ELR (cell line): Measurements from ENCODE around the gene RNF123.

Experiments used
- DNase-seq: peaks from one replicate; pipeline ENCODE4 v3.0.0-alpha.2; 2015; ENCODE audit warnings: low read depth

RNF123 gene

DNA sequence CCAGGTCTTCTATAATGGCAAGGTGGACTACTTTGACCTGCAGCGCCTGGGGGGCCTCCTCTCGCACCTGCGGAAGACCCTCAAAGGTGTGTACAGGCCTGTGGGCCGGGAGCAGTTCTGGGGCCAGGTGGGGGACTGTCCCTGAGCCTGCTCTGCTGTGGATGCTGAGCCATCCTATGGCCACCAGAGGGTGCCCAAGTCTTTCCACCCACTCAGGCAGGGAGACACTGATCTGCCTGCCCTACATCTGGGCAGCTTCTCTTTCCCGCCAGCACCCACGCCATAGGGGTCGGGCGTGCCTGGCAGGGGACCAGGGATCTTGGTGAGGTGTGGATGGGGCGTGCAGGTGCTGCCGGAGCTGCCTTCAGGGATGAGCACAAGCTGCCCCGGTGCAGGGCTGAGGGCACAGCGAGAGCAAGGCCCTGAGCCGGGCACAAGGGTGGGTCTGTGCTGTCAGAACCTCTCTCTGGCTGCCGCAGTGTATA is 14.1 kb downstream of the RNF123 start:
- peak; percentile 74 for DNase-seq

DNA sequence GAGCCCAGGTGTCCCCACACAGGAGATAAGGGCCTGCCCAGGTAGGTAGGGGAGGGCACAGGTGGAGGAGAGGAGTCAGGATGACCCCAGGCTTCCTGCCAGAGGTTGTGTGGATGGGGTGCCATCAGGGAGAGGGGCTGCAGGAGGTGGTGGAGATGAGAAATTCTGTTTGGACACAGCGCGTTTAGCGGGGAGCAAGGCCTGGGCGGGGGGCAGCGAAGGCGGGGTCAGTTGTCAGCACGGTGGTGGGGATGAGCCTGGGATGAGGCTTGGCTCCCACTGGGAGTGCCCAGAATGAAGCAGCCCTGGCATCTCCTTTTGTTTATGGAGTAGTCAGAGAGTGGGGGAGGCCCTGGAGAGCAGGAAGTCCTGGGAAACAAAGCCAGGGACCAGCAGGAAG is 14.6 kb downstream of the RNF123 start:
- DNase-seq = no peak

DNA sequence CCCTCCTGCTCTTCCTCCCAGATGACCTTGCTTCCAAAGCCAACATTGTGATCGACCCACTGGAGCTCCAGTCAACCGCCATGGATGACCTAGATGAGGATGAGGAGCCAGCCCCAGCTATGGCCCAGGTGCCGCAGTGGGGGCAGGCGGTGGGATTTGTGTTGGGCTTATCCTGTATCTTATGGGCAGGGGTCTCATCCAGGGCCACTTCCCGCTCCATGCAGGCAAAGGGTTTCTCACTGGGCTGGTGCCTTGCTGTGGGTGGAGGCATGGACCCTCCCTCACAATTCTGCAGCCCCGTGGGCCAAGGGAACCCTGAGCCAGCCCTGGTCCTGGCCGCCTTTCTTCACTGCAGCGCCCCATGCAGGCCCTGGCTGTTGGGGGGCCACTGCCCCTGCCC is 15.3 kb downstream of the RNF123 start:
- DNase-seq = no peak

DNA sequence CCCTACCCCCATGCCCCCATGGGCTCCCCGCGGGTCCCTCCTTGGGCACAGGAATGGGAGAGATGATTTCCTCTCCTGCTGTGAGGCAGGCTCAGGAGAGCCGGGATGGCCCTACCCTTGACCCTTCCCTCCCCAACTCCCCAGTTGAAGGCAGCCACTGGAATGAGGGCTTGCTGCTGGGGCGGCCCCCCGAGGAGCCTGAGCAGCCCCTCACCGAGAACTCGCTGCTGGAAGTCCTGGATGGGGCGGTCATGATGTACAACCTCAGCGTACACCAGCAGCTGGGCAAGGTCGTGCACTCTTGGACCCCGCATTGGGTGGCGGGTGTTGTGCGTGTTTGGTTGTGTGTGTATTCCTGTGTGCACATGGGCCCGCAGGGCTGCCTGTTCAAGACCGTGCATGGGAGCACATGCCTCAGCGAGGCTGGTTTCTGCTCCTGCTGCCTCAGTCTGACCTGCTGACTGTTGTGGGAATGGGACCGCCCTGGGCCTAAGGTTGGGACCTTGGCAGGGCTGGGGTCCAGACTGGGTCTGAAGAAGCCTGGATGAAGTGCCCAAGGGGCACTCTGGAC is 16.1 kb downstream of the RNF123 start:
- no peak for DNase-seq

DNA sequence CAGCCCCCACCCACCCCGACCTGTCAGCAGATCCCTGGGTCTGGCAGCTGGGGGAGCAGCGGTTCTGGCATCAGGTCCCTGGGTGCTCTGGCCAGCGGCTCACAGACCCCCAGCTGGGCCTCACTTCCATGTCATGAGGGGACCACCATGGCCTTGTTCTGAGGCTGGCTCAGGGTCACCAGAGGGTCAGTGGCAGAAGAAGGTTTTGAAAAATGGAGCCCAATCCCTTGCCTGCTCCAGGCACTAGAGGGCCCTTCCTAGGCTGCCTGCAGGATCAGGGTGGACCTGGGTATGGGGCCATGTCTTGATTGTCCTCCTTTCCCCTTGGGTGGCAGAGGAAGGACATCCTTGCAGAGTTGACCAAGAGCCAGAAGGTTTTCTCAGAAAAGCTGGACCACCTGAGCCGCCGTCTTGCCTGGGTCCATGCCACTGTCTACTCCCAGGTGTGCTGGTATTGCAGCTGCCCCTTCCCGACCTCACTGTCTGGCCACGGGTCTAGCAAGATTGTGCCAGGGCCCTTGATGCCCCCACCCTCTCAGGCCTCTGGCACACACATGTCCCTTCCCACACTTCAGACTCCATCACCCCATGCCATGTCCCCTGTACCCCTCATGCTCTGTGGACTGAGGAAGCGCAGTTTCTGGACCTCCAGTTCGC is 17.2 kb downstream of the RNF123 start:
- no peak for DNase-seq

DNA sequence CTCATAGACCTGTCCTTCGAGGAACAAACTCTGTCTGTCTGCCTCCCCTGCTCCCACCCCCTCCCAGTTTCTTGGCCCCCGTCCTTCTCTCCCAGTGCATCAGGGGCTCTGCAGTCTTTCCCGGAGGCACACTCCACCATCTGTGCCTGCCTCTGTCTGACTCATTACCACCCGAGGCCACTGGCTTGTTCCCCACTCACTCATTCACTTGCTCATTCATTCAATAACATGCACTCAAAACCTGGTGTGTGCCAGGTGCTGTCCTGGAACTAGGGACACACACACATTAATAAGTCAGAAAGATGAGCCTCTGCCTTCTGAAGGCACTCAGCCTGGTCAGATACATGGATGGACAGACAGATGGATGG is 17.7 kb downstream of the RNF123 start:
- DNase-seq = peak; percentile 69

DNA sequence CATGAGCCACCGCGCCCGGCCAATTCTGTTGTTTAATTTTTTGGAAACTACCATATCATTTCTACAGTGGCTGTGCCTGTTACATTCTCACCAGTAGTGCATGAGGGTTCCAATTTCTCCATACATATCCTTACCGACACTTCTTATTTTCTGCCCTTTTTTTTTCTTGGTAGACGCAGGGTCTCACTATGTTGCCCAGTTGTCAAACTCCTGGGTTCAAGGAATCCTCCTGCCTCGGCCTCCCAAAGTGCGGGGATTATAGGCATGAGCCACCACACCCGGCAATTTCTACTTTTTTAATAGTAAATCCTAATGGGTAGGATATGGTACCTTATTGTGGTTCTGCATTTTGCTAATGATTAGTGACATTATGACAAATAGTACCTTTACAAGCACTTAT is 20.5 kb downstream of the RNF123 start:
- no peak for DNase-seq

DNA sequence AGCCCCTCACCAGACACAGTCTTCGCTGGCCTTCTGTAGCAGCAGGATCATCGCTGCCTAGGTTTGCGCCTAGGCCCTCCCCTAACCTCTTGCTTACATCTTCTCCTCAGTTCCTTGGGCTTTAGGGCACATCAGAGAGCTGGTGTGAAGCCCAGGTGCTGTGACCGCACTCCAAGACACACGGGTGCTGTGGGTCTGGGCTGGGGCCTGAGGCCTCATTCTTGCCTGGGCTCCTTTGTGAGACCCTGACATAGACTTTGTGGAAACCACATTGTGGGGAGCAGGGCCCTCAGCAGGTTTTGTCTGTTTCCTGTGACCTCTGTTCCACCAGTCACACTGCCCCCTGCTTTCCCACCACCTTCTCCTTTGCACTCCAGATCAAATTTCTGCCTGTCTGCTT is 22.1 kb downstream of the RNF123 start:
- no peak for DNase-seq

DNA sequence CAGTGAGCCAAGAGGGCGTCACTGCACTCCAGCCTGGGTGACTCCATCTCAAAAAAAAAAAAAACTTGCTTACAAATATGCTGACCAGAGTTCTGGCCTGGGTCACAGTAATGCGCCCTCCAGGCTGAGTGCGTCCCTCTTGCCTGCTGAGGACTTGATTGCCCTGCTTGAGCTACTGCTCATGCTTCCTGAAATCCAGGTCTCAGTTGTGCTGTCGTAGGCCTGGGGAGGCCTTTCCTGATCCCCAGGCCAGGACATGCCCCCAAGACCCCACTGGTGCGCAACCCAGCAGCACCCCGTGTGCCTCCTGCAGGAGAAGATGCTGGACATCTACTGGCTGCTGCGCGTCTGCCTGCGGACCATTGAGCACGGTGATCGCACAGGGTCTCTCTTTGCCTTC is 22.8 kb downstream of the RNF123 start:
- no peak for DNase-seq

DNA sequence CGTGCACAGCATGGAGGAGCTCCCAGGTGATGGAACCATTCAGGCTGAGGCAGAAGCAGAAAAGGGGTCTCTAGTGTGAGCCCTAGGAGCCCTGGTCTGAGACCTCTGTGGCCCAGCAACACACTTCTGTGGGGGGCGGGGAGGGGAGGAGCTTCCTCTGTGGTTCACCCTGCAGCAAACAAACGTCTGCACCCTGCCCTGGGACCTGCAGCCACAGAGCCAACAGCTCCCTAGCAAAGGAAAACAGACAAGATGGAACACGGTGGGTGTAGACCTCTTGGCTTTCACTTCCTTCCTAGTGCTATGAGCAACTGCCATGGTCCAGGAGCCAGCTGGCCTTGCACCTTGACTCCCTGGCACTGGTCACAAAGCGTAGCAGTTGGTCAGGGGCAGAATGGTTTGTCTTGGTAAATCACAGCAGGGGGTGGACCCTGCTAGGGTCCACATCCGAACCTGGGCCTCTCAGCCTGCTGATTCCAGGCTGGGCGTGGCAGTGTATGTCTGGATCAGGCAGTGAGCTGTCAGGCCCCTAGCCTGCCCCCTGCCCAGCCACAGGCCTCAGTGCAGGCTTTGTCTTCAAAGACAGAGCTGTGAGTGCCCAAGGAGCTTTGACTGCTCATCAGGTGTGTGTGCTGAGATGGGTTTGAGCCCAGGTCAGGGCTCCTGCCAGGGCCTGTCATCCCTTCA is 23.4 kb downstream of the RNF123 start:
- no peak for DNase-seq

DNA sequence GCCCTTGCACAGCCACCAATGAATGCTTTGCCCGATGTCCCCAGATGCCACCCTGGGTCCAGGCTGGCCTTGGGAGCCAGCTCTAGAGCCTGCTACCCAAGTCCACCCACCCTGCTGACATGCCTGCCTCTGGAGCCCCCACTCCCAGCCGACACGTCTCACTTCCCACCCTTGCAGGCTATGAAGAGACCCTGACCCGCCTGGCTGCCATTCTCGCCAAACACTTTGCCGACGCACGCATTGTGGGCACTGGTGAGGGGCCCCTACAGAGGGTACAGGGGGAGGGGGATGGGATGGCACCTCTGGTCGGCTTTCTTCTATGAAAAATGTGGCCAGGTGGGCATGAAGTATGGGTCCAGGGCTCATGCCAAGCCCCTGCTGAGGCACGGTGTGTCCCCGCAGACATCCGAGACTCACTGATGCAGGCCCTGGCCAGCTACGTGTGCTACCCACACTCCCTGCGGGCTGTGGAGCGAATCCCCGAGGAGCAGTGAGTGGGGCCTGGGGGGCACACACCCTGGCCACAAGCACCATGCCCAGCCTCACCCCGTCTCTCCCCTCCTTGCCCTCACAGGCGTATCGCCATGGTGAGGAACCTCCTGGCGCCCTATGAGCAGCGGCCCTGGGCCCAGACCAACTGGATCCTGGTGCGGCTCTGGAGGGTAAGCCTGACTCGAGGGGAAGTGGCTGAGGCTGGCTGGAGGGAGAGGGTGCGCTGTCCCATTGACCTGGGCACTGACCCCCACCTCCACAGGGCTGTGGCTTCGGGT is 24.2 kb downstream of the RNF123 start:
- no peak for DNase-seq

DNA sequence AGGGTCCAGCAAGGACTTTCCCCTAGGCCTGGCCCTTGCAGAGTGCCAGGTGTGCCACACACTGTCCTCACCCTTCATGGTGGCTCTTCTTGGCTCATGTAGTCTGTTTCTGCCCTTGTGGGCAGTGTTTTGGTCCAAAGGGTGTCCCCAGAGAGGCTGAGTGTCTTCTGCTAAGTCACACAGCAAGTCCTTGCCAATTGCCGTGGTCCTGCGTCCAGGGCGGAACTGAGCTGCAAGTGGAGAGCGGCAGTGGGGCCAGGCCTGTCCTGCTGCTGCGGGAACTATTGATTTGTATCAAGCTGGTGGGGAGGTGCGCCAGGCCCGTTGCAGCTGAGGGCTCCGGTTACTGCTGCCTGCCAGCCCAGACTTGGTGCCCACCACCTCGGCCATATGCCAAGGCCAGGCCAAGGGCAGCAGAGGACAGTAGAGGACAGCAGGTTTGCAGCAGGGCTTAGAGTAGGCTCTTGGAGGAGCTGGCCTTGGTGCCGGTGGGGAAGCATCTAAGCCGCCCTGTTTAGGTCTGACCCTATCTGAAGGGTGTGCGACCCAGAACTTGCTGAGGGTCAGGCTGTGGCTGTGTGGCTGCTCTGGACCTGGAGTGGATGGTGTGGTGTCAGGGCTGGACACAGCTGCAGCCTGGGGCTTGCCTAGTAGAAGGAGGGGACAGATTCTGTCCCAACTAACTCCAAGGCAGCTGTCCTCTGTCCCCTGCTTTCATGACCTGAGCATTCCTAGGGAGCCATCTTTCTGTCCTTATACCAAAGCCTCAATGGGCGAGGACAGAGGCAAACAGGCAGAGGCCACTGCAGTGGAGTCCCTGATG is 25.6 kb downstream of the RNF123 start:
- DNase-seq = no peak

DNA sequence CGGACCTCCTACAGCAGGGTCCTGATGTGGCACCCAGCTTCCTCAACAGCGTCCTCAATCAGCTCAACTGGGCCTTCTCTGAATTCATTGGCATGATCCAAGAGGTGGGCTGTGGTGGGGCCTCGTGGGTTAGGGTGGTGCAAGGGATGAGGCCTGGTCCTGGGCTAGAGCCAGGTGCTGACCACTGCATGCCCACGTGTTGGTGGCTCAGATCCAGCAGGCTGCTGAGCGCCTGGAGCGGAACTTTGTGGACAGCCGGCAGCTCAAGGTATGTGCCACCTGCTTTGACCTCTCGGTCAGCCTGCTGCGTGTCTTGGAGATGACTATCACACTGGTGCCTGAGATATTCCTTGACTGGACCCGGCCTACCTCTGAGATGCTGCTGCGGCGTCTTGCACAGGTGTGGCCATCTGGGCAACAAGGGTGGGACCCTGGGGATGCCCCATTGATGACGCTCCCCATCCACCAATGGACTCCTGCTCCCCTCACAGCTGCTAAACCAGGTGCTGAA is 26.3 kb downstream of the RNF123 start:
- no peak for DNase-seq

DNA sequence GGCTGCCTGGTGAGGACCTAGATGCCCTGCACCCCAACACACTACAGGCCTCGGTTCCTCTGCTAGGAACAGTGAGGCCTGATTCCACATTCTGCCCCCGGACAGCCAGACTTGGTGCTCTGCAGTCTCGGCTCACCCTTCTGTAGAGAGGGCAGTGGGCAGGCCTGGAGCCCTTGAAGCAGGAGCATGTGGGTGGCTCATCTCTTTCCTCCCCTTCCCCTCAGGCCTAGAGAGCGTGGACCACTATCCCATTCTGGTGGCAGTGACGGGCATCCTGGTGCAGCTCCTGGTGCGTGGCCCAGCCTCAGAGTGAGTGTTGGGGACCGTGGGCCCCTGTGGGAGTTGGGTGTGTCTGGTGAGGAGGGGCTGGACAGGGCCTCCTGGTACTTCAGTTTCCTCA is 26.8 kb downstream of the RNF123 start:
- no peak for DNase-seq

DNA sequence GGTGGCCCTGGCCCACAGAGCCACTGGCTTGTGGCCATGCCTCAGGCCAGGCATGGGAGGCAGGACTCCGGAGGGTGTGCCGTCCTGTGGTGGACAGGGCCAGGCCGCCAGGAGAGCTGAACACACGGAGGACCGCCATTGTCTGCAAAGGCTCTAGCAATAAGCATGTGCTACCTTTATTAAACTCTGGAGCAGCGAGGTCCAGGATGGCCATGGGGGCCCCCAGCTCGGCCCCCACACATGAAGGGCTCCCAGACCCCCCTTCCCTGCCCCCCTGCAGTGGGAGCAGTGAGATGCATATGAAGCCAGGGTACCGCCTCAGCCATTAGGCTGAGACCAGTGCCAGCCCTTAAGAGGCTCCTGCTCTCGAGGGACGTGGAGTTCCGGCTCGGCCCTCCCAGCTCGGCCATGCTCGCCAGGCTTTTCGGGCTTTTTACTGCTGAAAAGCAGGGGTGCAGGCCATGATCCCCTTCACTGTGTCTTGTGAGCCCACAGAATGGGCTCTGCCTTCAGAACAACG is 27.4 kb downstream of the RNF123 start:
- DNase-seq = no peak

DNA sequence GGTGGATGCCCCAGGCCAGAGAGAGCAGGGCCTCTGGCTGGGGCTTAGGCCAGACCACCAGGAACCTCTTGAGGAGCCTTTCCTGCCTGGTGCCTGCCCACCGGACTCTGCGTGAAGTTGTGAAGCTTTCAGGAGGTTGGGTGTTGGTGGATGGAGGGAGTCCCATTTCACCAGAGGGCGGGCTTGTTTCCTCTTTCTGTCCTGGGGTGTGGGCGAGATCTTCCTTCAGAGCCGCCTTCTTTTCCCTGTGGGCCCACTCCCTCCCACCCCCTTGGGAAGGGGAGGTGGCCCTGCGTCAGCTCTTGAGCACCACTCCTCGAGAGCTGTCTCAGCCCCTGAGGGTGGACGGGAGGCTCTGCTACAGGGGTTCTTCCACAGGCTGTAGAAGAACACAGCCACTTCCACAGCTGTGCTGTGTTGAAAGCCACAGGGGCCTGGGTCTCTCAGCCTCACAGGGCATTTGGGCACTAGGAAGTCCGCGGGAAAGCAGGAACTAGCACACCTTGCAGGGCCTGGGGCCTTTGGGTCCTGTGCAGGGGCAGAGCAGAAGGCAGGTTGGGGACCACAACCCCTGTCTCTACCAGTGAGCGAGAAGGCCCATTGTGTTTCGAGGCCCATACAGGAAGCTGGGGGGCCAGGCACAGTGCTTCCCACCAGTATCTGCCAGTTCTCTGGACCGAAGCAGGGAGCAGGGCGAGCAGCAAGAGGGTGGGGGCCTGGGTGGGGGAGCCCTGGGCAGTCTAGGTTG is 28.0 kb downstream of the RNF123 start:
- DNase-seq = no peak

DNA sequence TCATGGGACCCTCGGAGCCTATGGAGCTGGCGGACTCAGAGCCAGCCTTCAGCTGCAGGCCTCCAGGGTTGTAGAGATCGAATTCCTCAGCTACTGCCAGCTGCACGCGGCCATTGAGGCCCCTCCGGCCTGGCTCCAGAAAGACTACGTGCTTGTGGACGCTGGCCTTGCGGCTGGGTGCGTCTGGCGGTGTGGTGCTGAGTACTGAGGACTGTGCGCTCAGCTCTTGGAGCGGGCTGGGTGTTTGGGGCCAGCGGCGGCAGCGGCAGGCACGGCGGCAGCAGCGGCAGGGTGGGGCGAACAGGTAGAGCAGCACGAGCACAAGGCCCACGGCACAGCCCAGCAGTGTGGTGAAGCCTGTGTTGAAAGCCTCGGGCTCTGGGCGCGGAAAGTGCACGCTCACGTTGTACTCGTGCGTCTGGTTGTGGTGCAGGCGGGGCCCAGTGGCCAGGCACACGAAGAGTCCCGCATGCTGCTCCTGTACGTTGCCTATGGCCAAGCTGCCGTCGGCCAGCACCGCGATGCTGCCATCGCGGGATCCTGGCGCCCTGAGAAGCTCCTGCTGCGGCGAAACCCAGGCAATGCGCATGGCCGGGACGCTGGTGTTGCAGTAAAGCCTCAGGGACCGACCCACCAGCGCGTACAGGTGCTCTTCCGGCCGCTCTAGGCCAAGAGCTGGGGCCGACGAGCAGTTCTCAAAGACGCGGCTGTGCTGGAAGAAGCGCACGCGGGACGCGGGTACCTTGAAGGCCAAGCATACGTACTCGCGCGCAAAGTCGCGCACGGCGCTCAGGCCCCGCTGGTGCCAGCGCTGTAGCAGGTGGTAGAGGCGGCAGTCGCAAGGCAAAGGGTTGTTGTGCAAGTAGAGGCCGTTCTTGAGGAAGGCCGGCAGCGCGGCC is 28.9 kb downstream of the RNF123 start:
- DNase-seq = no peak

DNA sequence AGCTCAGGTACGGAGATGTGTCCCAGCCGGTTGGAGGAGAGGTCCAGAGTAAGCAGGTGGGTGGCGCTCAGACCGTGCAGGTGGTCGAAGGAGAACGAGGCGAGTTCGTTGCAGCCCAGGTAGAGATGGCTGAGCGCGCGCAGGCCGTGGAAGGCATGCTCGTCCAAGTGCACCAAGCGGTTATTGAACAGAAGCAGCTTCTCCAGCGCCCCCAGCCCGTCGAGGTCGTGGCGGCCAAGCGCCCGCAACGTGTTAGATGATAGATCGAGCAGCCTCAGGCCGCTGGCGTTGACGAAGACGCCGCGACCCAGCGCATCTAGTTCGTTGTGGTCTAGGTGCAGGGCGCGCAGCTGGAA is 29.5 kb downstream of the RNF123 start:
- DNase-seq = no peak

DNA sequence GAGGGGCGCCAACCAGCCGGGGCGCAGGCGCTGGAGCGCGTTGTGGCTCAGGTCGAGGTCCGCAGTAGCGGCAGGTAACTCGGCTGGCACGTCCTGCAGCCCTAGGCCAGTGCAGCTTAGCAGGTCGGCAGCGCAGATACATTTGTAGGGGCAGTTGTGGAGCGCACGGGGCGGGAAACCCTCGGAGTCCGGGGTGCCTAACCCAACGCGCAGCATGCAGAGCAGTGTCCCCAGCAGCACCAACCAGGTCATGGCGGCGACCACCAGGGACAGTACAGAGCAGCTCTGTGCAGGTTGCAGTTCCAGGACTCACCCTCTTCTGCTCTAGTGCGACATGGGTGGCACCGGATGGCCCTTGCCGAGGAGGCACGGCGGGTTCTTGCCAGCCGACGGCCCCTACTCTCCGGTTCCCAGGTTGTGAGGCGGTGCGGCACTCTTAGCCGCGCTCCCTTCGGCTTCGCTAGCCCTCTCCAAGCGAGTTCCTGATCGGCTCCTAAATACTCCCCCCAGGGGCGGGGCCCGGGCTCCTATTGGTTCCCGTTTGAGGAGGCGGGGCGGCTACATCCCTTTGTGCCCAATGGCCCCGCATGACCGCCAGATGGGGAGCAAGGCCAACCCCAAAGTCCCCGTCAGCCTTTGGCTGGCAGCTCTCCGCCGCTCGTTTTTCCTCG is 30.0 kb downstream of the RNF123 start, which contains the start of gene AMIGO3:
Gene AMIGO3, minus strand, starts transcription at position 471 of the 671 bp plus-strand sequence. Its CDS starts 219 bp downstream, at position 252.
- peak; percentile 95 for DNase-seq
